HG02588 (cell line): Measurements from ENCODE around the gene MRTFB.

Experiments used
- ATAC-seq: cut with Tn5 transposase; IDR thresholded peaks from one replicate; pipeline ENCODE4 v1.9.1; 2021; ENCODE audit warnings: mild to moderate bottlenecking, moderate library complexity; ENCODE audit not compliant: unreplicated experiment

Gene MRTFB

DNA sequence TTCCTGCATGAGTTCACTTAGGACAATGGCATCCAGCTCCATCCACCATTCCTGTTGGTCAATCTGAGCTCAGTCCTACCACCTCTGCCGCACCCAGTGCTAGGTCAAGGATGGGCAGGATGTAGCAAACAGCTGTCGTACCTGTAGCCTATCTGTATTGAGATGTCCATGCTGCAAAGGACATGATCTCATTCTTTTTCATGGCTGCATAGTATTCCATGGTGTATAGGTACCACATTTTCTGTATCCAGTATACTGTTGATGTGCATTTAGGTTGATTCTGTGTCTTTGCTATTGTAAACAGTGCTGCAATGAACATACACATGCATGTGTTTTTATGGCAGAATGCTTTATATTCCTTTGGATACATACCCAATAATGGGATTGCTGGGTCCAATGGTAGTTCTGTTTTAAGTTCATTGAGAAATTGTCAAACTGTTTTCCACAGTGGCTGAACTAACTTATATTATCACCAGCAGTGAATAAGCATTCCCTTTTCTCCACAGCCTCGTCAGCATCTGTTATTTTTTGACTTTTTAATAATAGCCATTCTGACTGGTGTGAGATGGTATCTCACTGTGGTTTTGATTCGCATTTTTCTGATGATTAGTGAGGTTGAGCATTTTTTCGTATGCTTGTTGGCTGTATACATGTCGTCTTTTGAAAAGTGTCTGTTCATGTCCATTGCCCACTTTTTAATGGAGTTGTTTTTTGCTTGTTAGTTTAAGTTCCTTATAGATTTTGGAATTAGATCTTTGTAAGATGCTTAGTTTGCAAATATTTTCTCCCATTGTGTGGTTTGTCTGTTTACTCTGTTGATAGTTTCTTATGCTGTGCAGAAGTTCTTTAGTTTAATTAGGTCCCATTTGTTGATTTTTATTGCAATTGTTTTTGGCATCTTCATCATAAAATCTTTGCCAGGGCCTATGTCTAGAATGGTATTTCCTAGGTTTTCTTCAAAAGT lies 7.2 kb upstream of the MRTFB start:
- no peak for ATAC-seq

GRCh38 chr16:14069818-14070217 lies 1.3 kb upstream of the MRTFB start:
- no peak for ATAC-seq

- ATAC-seq: no peak
These were observed 603 bp upstream of the MRTFB start for GRCh38 chr16:14070555-14070876.

- peak; percentile 18 for ATAC-seq
These were observed 605 bp downstream of the MRTFB start for GRCh38 chr16:14071576-14072271.

DNA sequence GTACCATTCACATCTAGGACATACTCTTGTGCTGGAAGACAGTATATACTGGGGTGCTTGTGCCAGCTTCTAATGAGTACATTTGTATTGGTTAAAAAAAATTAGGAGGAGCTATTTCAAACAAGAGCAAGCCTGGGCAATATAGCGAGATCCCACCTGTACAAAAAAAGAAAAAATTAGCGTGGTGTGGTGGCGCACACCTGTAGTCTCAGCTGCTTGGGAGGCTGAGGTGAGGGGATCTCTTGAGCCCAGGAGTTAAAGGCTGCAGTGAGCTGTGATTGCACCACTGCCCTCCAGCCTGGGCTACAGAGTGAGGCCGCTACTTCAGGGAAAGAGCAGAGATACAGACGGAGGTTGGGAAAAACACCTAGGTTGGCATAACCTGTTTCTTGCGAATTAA lies 1.2 kb downstream of the MRTFB start:
- ATAC-seq: no peak

DNA sequence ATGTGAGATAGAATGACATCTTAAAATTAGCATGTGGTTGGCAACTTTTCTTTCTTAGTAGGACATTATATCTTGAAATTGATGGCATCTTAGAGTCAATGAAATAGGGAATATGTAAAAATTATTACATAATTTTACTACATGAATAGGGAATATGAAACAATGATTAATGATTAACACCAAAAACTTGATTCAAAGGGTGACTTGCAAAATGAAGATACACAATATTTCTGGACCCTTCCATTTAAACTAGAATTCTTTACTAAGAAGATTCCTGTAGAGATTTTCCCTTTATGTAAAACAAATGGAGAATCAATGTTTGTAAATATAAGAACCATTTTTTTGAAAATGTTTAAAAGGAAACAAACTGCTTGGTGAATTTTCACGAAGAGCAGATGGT lies 3.4 kb downstream of the MRTFB start:
- ATAC-seq: no peak

DNA sequence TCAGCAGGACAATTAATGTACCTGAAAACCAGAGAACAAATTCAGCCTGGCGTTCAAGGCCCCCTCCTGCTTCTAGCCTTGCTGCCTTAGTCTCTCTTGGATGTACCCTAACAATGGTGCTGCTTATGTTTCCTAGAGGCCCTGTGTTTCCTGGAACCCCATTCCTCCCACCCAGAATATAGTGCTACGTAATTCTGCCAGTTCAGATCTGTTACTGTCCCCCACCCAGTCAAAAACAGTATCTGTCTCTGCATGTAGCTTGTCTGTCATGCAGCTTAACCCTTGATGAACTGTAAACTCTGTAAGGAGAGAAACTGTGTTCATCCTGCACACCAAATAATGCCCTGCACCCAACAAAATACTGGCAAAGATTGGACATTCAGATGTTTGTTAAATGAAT lies 6.8 kb downstream of the MRTFB start:
- no peak for ATAC-seq

DNA sequence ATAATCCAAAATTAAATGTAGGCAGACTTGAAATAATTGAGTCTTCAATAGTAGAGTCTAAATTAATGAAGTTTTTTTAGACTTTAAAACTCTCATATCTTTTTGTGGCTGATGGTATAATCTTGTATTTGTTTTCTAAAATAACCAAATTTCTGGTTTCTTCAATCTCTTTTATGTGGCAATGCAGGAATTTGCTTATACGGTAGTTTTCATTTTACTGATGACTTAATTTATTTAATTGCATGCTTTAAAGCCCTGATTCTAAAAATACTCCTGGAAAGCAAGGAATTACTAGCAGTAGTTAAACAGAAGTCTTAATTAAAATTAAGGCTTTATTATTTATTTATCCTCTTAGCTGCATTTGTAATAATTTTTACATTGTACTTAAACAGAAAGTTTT lies 15.4 kb downstream of the MRTFB start:
- ATAC-seq: no peak

DNA sequence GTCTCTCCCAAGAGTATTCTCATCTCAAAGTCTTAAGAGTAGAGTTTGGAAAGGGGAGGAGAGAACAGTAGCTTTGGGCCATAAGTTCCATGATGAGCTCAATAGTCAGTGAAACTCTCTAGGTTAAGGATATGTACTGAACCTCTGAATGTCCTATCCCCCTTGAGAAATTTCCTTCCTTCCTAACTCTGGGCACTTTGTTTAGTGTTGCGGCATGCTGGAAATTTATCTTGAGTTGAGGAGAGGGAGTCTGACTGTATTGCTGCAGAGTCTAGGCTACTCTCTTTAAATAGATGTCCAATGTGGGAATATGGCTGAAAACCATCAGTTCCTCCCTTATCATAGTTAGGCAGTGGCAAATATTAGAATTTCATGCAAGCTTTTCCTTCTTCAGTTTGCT lies 16.1 kb downstream of the MRTFB start:
- ATAC-seq: no peak

- ATAC-seq: no peak
These were observed 16.6 kb downstream of the MRTFB start for GRCh38 chr16:14087590-14088154.

DNA sequence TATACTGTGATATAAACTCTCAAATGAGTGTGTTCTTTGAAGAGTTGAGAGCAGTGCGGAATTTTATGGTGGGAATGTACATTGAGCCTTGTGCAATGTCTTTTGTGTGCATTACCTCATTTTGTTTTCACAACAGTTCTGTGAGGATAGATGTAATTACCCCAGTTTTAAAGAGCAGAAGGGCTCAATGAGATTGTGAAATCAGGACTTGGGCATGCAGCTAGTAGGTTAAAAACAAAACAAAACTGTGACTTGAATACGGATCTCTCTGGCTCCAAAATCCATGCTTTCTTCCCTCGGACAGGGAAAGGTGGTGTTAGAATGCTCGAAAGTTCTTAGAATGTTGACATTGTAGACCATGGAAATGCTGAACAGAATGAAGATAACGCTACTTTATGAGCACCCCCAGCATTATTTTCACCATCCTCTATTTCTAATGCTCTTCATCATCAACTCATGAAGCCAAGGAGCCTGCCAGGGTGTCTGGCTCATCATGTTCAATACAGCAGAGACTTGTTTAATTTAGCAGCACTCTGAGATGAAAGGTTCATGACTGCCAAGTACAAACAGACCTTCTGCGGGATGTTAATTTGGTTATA lies 17.1 kb downstream of the MRTFB start:
- no peak for ATAC-seq

DNA sequence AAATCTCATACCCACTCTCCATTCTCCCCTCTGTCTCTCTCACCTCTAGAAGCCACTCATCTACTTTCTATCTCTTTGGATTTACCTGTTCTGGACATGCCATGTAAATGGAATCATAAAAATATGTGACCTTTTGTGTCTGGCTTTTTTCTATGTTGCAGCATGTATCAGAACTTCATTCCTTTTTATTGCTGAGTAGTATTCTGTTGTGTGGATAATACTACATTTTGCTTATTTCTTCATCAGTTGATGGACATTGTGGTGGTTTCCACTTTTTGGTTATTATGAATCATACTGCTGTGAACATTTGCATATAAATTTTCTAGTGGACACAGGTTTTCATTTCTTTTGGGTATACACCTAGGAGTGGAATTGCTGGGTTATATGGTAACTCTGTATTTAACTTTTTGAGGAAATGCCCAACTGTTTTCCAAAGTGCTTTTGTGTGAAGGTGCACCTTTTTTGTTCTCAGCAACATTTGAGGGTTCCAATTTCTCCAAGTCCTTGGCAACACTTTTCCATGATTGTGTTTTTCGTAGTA lies 18.2 kb downstream of the MRTFB start:
- ATAC-seq: no peak

DNA sequence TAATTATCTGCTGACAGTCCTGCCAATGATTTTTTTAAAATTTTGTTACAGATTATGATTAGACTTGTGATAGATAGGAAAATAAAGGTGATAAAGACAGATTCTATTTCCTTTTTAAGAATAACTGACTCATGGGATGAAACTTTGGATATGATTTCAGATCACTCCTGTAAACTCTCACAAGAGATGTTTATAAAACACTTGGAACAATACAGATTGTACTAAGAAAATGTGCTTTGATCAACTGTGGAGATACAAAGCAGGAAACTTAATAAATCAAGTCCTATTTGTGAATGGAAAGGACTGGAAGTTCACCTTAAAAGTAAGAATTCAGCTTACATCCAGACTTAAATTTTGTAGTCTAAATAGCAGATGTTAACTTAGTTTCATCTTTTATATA lies 21.4 kb downstream of the MRTFB start:
- ATAC-seq: no peak

- ATAC-seq: no peak
These were observed 24.9 kb downstream of the MRTFB start for GRCh38 chr16:14095883-14096551.

- ATAC-seq: no peak
These were observed 26.3 kb downstream of the MRTFB start for GRCh38 chr16:14097182-14097959.

DNA sequence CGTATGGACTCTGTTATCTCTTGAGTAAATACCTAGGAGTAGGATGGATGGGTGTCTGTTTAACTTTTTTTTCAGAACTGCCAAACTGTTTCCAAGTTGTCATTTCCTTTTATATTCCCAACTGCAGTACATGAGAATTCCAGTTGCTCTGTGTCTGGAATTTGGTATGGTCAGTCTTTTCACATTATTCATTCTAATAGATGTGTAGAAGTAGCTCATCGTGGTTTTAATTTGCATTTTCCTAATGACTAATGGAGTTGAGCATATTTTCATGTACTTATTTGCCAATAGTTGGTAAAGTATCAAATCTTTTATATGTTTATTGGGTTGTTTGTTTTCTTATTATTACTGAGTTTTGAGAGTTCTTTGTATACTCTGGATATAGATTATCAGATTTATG lies 27.0 kb downstream of the MRTFB start:
- no peak for ATAC-seq

DNA sequence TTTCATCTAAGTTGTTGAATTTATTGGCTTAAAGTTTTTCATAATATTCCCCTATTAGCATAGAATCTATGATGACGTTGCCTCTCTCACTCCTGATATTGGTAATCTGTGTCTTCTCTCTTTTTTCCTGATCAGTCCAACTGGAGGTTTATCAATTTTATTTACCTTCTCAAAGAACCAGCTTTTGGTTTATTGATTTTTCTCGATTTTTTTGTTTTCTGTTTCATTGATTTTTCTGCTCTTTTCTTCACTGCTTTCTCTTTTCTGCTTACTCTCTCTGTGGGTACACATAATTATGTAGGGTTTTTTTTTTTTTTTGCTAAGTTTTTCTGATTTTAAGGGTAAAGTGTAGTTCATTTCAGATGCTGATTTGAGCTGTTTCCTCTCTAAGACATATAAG lies 29.7 kb downstream of the MRTFB start:
- no peak for ATAC-seq

DNA sequence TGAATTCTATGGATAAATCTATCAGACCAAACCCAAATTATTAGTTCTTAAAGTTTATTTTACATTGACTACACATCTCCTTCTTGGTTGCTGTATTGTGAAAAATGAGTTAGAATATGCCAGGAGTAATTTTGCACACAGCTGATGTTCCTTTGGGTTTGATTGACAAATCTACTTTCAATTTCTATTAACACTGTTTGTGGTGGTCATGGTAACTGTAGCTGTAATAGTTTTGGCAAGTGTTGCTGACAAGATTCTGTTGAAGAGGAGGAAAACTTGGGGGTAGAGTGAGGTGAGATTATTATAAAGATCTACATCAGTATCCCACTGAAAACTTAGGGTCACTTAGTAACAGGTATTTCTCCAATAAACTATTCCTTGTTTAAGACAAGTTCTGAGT lies 30.3 kb downstream of the MRTFB start:
- no peak for ATAC-seq

DNA sequence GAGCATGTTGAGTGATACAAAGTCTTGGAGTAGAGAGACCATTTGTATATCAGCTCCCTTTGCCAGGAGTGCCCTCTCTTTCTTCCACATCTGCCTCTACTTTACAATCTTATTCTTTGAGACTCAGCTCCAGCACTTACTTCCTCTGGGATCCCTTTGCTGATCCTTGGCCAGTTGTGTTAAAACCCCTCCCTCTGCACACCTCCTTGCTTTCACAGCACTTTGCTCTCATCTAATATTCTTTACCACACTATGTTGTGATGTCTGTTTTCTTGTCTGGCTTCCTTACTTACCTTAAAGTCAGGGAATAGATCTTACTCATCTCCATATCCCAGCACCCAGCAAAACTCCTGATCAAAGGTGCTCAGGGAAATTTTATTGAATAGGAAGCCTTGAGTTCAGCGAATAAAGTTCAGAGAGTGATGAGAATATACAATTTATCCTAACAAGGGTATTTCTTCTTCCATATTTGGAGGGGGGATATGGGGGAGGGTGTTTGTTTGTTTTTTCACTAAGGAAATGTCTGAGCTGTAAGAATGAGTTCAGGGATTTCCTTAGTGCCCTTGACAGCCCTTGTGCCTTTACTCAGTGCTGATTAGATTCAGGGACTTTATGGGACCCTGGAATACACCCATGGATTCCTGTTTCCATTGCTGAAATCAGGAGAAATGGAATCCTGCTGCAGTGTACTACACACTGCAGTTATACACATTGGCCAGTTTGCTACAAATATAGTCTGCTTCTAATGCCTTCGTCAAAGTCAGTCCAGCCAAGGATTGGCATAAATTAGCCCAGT lies 32.0 kb downstream of the MRTFB start:
- no peak for ATAC-seq
